ENCODE measurements around the gene OR8B2.
"Not testable (repeated sequence)": the region's sequence is repeated elsewhere in the genome, so short reads cannot be mapped to it uniquely, and the experiment has no call there.

DNA sequence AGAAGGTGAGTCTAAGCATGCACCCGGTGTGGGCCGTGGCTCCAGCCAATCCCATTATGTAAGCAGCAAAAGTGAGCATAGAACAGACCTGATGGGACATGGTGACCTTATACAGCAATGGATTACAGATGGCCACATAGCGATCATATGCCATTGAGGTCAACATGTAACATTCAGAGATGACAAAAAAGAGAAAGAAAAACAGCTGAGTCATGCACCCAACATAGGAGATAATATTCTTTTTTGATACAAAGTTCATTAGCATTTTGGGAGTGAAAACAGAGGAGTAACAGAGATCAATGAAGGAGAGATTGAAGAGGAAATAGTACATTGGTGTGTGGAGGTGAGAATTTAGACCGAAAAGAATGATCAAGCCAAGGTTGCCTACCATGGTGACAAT is 12.5 kb upstream of the OR8B2 start:
- TF ChIP-seq, protein P1, sequence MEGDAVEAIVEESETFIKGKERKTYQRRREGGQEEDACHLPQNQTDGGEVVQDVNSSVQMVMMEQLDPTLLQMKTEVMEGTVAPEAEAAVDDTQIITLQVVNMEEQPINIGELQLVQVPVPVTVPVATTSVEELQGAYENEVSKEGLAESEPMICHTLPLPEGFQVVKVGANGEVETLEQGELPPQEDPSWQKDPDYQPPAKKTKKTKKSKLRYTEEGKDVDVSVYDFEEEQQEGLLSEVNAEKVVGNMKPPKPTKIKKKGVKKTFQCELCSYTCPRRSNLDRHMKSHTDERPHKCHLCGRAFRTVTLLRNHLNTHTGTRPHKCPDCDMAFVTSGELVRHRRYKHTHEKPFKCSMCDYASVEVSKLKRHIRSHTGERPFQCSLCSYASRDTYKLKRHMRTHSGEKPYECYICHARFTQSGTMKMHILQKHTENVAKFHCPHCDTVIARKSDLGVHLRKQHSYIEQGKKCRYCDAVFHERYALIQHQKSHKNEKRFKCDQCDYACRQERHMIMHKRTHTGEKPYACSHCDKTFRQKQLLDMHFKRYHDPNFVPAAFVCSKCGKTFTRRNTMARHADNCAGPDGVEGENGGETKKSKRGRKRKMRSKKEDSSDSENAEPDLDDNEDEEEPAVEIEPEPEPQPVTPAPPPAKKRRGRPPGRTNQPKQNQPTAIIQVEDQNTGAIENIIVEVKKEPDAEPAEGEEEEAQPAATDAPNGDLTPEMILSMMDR (conservative IDR thresholded peaks at IDR 0.05 in 1 of 2, IDR thresholded peaks at IDR 0.05 in 1 of 2; ENCODE audit: low read depth in 1 of 2, low read length in 2 of 2) = not testable (repeated sequence)
- not testable (repeated sequence) for TF ChIP-seq EZH2 (IDR thresholded peaks at IDR 0.05; ENCODE audit: low read length, missing control alignments)
